ENCODE data around the gene PTPRT. TPM values are rescaled to one million over a fixed set of nuclear protein-coding genes. Genes with fewer than 3 reads are reported as not detected.

PTPRT gene
- total RNA-seq, 1 experiment from 2014 or later = not detected

DNA sequence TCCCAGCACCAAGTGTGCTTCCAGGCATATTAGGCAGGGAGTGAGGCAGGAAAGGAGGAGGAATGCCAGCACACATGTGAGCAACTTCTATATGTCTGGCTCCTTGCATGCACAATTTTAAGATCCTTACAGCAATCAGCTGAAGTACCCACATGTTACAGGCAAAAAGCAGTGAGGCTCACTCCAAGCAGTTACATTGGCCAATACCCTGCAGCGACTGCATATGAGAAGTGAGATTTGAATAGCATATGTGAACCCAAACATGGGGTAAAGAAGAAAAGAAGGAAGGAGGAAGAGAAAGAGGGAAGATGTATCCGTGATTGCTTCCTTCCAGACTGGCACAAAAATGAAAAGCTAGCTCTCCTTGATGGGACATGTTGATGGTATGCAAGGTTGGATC is 193.6 kb downstream of the PTPRT start:
- no TSS peak for BruUV-seq (replicated peaks)
- Mint-ChIP-seq H3K4me3 (ENCODE audit: low read depth, unreplicated experiment) (no peak overlapping the region), H3K27me3 (ENCODE audit: unreplicated experiment) (peaks cover 14% of the 10 kb centered on the region), H3K4me1 (ENCODE audit: low read depth, unreplicated experiment) (no peaks in the 10 kb centered on the region), H3K9me3 (ENCODE audit: low read depth, unreplicated experiment) (no peaks in the 10 kb centered on the region), H3K27ac (ENCODE audit: unreplicated experiment) (no peak overlapping the region), H3K36me3 (ENCODE audit: insufficient read depth, unreplicated experiment) (no peaks in the 10 kb centered on the region)
- CTCF ChIA-PET = no interaction called here
- intact Hi-C loops (cut with micrococcal nuclease; ENCODE audit: unreplicated experiment) = no loop called here
- TF ChIP-seq CTCF (IDR thresholded peaks at IDR 0.05; ENCODE audit: unreplicated experiment) = no peak
- DNase-seq = no peak

GRCh38 chr20:42988319-42988718 is 201.4 kb downstream of the PTPRT start:
- H3K4me3 Mint-ChIP-seq (ENCODE audit: low read depth, unreplicated experiment) = no peak overlapping the region
- intact Hi-C loops (cut with micrococcal nuclease; ENCODE audit: unreplicated experiment) = no loop called here
- BruUV-seq (replicated peaks) = no TSS peak
- no peak overlapping the region for H3K27ac Mint-ChIP-seq (ENCODE audit: unreplicated experiment)
- peaks cover 2% of the 10 kb centered on the region for H3K9me3 Mint-ChIP-seq (ENCODE audit: low read depth, unreplicated experiment)
- no peaks in the 10 kb centered on the region for H3K36me3 Mint-ChIP-seq (ENCODE audit: insufficient read depth, unreplicated experiment)
- no peak for DNase-seq
- H3K27me3 Mint-ChIP-seq (ENCODE audit: unreplicated experiment) = no peaks in the 10 kb centered on the region
- TF ChIP-seq CTCF (IDR thresholded peaks at IDR 0.05; ENCODE audit: unreplicated experiment) = no peak
- H3K4me1 Mint-ChIP-seq (ENCODE audit: low read depth, unreplicated experiment) = no peaks in the 10 kb centered on the region
- CTCF ChIA-PET = no interaction called here

DNA sequence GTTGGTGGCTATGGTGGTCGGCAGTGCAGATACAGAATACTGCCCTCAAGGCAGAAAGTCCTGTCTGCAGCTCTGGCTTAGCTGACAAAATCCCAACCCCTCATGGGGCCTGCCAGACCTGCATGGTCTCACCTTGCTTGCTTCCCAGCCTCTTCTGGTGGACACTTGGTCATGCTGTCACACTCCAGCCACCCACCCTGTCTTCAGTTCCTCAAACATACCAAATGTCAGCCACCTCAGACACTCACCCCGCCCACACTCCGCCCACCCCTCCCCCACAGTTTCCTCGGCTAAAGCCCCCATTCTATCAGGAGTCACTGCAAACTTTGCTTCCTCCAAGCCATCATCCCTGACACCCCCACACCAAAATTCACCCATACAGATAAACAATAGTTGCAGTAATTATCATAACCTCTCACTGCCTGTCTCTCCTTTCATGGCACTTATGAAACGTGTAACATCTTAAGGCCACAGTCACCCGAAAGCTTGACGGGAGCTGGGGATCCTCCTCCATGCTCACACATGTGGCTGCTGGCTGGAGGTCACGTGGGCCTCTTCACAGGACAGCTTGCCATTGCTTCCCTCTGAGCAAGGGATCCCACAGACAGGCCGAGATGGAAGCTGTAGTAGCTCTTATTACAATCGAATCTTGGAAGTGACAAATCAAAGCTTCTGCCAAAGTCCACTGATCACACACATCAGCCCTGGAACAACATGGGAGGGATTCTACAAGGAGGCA is 202.2 kb downstream of the PTPRT start:
- Mint-ChIP-seq H3K36me3 (ENCODE audit: insufficient read depth, unreplicated experiment) (no peaks in the 10 kb centered on the region), H3K27me3 (ENCODE audit: unreplicated experiment) (no peaks in the 10 kb centered on the region), H3K4me1 (ENCODE audit: low read depth, unreplicated experiment) (no peaks in the 10 kb centered on the region), H3K4me3 (ENCODE audit: low read depth, unreplicated experiment) (no peak overlapping the region), H3K27ac (ENCODE audit: unreplicated experiment) (no peak overlapping the region), H3K9me3 (ENCODE audit: low read depth, unreplicated experiment) (peaks cover 2% of the 10 kb centered on the region)
- no TSS peak for BruUV-seq (replicated peaks)
- CTCF ChIA-PET = no interaction called here
- no peak for TF ChIP-seq CTCF (IDR thresholded peaks at IDR 0.05; ENCODE audit: unreplicated experiment)
- no peak for DNase-seq
- intact Hi-C loops (cut with micrococcal nuclease; ENCODE audit: unreplicated experiment) = no loop called here

GRCh38 chr20:42986143-42986773 is 203.4 kb downstream of the PTPRT start:
- no TSS peak for BruUV-seq (replicated peaks)
- no peak overlapping the region for H3K27ac Mint-ChIP-seq (ENCODE audit: unreplicated experiment)
- H3K9me3 Mint-ChIP-seq (ENCODE audit: low read depth, unreplicated experiment) = peaks cover 2% of the 10 kb centered on the region

More at GRCh38 chr20:42986143-42986773, 203.4 kb downstream of the PTPRT start:
- Mint-ChIP-seq H3K4me3 (ENCODE audit: low read depth, unreplicated experiment) (no peak overlapping the region), H3K36me3 (ENCODE audit: insufficient read depth, unreplicated experiment) (no peaks in the 10 kb centered on the region), H3K27me3 (ENCODE audit: unreplicated experiment) (no peaks in the 10 kb centered on the region), H3K4me1 (ENCODE audit: low read depth, unreplicated experiment) (no peaks in the 10 kb centered on the region)
- intact Hi-C loops (cut with micrococcal nuclease; ENCODE audit: unreplicated experiment) = no loop called here
- DNase-seq = no peak
- CTCF ChIA-PET = interaction anchor here (0.5 to 0.6 kb wide), 2 partner anchors 38 to 202 kb away, joined by 3 to 4 read pairs; no protein-coding TSS in a partner anchor
- TF ChIP-seq CTCF (IDR thresholded peaks at IDR 0.05; ENCODE audit: unreplicated experiment) = no peak
